ENCODE data around the gene RPS5.
"Not testable (repeated sequence)": the region's sequence is repeated elsewhere in the genome, so short reads cannot be mapped to it uniquely, and the experiment has no call there.

RPS5 gene

DNA sequence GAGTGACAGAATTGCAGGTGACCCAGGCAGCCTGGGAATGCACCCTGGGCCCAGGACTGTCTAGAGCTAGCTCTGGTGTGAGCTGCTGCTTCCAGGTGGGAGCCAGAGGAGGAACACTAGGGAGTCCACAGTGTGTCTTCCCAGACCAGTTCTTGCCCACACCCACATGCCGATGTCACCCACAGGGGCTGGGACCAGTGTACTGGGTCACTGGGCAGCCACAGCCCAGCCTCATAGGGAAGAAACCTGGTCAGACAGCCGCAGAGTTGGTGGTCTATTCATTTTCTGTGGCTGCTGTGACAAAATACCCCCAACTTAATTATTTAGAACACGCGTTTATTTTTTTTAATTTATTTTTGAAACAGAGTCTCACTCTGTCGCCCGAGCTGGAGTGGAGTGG, 11.5 kb downstream of the RPS5 start:
- no peak for FAIRE-seq
- TF ChIP-seq POLR2A (IDR thresholded peaks at IDR 0.05; ENCODE audit: low read depth, low read length) = no peak
- DNase-seq (ENCODE audit: insufficient read length, low spot score) = no peak

DNA sequence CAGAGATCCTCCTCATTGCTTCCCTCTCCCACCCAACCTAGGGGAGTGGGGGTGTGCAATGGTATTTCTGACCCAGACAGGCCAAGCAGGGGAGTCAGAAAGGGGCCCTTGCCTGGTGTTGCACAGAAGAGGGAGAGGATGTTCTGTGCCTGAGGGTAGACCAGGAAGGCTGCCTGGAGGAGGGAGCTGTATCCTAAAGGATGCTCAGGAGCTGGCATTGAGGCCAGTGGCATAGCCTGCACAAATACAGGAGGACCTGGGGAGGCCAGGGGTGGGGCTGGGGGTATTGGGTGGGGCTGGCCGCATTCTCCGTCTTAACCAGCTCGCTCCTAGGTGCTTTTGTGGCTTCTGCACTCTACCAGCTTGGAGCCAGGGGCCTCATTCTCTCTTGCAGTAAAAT, 12.8 kb downstream of the RPS5 start:
- DNase-seq (ENCODE audit: insufficient read length, low spot score) (no peak), FAIRE-seq (no peak)
- no peak for TF ChIP-seq POLR2A (IDR thresholded peaks at IDR 0.05; ENCODE audit: low read depth, low read length)

DNA sequence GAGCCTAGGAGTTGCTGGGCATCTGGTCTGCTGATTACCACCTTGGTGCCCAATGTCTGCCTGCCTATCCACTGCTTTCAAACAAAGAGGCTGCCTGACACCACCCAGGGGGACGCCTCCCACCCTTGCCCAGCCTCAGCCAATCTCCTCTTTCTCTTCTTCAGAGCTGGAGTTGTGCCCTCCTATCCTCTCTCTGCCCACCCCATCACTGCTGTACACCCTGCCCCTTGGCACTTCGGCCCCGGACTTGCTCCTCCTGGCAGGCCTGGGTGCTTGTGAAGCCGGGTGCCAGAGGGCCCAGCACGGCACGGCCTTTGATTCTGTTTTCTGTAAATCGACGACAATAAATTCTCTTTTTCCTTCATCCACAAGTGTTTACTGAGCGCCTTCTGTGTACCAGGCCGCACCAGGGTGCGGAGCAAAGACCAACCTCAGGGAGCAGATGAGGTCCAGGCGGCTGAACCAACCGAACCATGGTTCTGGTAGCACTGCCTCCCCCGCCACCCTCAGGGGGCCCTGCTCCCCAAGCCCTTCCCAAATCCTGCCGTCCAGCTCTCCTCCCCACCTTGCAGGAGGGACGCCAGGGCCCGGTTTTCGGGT, 13.3 kb downstream of the RPS5 start:
- FAIRE-seq (no peak), DNase-seq (ENCODE audit: insufficient read length, low spot score) (no peak)
- TF ChIP-seq POLR2A (IDR thresholded peaks at IDR 0.05; ENCODE audit: low read depth, low read length) = no peak

DNA sequence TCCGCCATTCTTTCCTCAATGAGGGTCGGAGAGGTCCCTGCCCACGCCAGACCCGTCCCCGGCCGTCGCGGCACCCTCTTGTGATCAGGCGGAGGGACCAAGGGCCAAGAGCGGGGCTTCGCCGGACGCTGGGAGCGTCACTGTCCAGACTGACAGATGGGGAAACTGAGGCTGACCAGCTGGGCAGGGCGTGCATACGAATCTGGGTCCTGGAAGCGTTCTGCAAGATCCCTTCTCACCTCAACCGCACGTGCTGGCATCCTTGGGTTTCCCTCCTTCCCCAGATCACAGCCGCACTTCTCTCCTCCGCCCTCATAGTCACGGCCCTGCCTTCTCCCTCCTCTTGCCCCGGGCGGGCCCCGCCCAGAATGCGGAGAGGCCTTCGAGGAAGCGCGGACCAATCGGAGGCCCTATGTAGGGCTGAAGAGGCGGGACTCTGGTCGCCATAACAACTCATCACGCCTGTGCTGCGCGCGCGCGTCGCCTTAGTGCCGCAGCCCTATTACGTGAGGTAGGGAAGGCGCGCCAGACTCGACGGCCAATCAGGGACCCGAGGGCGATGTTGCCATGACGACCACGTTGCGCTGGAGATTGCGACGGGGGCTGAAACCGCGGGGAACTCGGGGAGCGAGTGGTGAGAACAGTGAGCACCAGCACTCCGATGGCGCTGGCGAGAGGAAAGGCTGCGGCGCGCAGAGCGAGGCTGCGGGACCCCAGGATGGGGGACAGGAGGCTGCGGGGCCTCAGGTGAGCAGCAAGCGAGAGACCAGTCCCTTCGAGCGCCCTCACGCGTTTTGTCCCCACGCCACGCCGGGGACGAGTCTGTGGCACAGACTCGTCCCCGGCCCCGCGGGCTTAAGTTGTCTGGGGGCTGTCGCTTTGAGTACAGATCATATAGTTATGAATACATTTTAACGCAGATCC, 14.1 kb downstream of the RPS5 start:
- DNase-seq (ENCODE audit: insufficient read length, low spot score) = peak; percentile 100
- peak; percentile 66 for FAIRE-seq
- peak; percentile 97 for TF ChIP-seq POLR2A (IDR thresholded peaks at IDR 0.05; ENCODE audit: low read depth, low read length)

DNA sequence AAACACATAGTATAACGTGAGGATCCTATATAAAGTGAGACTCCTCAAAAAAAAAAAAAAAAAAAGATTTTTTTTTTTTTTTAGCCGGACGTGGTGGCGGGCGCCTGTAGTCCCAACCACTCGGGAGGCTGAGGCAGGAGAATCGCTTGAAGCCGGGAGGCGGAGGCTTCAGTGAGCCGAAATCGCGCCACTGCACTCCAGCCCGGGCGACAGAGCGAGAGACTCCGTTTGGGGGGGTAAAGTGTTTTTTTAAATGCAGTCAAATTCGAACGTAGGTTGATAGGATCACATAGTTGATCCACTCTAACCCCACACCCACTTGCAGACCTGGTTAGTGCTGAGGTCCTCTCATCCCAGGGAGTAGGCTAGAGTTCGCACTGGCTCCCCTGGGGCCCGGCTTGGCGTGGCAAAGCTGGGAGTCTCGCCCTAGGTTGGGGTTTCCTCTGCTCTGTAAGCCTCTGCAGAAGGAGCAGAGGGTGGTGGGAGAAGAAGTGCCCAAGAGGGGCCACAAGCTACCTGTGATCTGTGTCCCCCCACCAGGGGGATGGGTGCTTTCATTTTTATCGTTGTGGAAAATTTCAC, 14.9 kb downstream of the RPS5 start:
- no peak for TF ChIP-seq POLR2A (IDR thresholded peaks at IDR 0.05; ENCODE audit: low read depth, low read length)
- no peak for FAIRE-seq
- DNase-seq (ENCODE audit: insufficient read length, low spot score) = no peak

DNA sequence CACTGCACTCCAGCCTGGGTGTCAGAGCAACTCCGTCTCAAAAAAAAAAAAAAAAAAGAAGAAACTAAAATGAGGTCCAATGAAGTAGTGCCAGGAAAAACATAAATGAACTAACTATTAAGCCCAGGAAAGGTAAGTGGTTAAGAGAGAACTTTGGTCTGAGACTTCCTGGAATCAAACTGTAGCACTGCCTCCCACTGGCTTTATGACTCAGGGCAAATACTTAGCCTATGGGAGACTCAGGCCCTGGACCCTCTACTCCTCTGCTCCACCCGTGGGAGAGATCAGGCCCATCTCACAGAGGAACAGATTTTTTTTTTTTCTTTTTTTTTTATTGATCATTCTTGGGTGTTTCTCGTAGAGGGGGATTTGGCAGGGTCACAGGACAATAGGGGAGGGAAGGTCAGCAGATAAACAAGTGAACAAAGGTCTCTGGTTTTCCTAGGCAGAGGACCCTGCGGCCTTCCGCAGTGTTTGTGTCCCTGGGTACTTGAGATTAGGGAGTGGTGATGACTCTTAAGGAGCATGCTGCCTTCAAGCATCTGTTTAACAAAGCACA, 16.9 kb downstream of the RPS5 start:
- FAIRE-seq; DNase-seq (ENCODE audit: insufficient read length, low spot score): not testable (repeated sequence)

DNA sequence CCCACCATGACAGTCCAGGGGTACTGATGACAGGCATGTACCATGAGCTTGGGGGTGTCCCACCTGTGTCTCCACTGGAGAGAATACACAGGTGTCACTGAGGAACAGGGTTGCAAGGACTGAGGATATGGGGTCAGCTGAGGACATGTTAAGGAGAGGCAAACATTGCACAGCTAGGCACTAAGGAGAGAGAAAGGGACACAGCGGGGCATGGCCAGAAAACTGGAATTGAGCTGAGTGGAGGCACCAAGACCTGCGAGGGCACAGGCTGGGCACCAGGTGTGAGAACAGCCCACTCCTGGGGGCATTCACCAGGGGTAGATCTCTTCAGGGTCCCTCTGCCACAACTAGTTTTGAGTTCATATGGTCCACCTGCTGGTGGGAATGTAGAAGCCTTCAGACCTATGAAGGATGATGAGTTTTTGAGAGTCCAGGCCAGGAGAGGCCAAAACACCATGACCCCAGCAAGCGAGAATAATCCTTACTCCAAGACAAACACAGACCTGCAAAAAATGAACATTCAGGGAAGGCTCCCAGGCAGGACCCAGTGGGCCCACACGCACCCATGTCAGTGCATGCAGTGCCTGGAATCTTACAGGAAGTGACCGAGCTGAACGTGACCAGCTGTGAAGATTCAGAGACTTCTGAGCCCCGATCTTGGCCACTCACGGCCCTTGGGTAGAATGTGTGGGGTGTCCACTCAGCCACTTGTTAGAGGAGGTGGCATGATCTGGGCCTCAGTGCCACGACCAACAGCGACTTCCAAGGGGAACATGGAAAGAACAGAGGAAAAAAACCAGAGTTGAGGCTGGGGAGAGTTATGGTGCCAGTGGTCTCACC, 20.0 kb downstream of the RPS5 start:
- TF ChIP-seq POLR2A (IDR thresholded peaks at IDR 0.05; ENCODE audit: low read depth, low read length) = 0 out of 2 replicates have a peak, but pooled peaks have one; percentile 14
- FAIRE-seq = no peak
- DNase-seq (ENCODE audit: insufficient read length, low spot score) = no peak

DNA sequence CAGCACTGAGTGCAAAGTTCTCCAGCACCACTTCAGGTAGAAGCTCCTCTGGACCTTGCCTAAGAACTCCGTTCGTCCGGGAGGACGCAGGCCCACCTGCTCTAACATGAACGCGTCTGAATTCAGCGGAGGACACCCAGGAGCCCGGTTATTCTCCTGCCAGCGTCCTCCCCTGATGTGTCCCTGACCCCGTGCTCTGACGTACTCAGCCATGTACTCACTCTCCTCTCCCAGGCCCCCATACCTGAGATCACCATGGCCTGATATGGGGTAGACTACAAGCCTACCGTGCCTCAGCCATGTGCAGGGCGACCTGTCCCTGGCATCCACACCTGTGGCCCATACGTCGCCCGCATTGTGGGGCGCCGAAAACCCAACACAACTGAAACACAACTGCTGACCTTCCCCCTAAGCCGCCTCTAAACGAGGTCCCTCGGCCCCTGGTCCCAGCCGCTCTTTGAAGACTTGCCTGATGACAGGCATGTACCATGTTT, 20.6 kb downstream of the RPS5 start:
- TF ChIP-seq POLR2A (IDR thresholded peaks at IDR 0.05; ENCODE audit: low read depth, low read length) = no peak
- no peak for DNase-seq (ENCODE audit: insufficient read length, low spot score)
- no peak for FAIRE-seq

DNA sequence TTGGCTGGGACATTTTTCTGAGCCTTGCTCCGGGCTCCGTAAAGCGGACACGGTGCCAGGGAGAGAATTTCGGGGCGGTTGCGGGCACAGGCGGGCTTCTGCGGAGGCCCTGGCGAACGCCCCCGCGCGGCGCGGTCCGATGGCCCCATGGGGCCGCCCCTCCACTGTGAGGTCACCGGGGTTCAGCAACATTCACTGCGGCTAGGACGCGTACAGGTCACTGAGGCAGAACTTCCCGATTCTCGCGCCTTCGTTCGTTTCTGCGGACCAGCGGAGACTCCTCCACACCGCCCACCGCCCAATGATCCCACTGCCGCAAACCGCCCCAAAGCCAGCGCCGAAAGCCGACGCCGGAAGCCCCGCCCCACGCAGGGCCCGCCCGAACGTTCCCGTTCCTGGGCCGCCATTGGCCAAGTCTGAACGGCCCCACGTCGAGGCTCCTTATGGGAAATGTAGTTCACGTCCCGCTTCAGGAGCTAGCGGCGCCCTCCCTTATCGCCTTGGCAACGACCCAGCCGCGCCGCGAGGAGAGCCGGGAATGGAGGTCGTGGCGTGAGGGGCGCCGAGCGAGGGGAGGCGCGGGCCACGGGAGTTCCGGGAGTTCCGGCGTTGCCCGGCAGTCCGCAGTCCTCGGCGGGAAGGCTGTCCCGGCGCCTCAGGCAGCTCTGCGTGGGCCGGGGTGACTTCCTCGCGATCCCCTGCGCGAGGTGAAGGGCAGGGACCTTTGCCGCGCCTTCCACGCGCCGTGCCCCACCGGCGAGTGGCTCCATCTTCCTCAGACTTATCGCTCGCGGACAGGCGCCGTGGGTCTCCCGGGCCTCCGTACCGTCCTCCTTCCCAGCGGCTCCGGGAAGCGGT, 21.3 kb downstream of the RPS5 start, which contains the start of gene ZNF584:
TSS of gene ZNF584 (plus strand) at position 498 of the 858 bp plus-strand sequence. CDS start 499 bp downstream, outside the sequence.
- FAIRE-seq = no peak
- TF ChIP-seq POLR2A (IDR thresholded peaks at IDR 0.05; ENCODE audit: low read depth, low read length) = peak; percentile 98
- DNase-seq (ENCODE audit: insufficient read length, low spot score) = peak; percentile 95

DNA sequence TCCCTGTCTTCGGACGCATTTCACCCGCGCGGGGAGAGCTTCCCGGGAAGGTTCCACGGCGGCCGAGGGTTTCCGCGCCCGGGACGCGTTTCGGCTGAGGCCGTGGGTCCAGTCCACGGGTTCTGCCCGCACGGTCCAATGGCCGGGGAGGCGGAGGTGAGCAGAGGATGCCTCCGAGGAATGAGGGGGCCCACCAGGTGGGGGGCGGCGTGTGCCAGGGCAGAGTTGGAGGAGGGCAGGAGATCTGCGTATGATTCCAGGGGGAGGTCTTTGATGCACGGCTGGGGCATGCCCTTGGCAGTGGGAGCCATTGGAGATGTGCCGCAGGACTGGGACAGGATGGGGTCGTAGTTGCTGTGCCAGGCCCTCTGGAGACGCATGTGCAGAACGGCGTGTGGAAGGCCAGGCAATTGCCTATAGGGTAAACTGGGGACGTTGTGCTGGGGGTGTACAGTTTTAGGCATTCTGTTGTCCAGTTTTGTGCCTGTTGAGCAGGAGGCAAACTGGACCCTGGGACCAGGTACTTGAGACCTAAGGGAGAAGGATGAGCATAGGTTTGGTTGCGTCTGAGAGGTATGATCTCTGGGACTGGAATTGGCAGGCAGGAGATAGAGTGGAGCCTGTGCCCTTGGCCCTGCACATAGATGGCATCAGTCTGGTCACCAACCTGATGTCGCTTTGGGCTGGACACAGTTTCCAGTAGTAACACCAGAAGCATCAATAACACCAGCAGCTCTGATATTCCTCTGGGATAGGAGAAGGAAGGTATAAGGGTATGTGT, 22.1 kb downstream of the RPS5 start:
- TF ChIP-seq POLR2A (IDR thresholded peaks at IDR 0.05; ENCODE audit: low read depth, low read length) = peak; percentile 37; the same call in 1 of the 2 replicates
- FAIRE-seq (no peak), DNase-seq (ENCODE audit: insufficient read length, low spot score) (no peak)

DNA sequence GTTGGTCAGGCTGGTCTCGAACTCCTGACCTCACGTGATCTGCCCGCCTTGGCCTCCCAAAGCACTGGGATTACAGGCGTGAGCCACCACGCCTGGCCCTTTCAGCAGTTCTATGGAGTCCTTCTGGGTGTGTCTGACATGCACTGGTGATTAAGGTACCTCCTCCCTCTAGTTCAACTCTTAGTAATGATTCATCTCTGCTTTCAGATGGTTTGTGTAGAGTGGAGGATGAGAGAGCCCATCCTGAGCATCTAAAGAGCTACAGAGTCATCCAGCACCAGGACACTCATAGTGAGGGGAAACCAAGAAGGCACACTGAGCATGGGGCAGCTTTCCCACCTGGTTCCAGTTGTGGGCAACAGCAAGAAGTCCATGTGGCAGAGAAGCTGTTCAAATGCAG, 29.5 kb downstream of the RPS5 start:
- FAIRE-seq = no peak
- TF ChIP-seq POLR2A (IDR thresholded peaks at IDR 0.05; ENCODE audit: low read depth, low read length) = no peak

DNA sequence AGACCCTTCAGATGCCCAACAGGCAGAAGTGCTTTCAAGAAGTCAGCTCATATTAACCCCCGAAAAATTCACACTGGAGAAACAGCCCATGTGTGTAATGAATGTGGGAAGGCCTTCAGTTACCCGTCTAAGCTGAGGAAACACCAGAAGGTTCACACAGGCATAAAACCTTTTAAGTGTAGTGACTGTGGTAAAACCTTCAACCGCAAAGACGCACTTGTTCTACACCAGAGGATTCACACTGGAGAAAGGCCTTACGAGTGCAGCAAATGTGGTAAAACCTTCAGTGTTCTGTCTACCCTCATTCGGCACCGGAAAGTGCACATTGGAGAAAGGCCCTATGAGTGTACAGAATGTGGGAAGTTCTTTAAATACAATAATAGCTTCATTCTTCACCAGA, 30.0 kb downstream of the RPS5 start:
- TF ChIP-seq POLR2A (IDR thresholded peaks at IDR 0.05; ENCODE audit: low read depth, low read length) = no peak
- DNase-seq (ENCODE audit: insufficient read length, low spot score) (no peak), FAIRE-seq (no peak)

More for the DNA sequence above, 29.5 kb downstream of the RPS5 start:
- DNase-seq (ENCODE audit: insufficient read length, low spot score) = no peak

Measured in H54 (cell line).